B cell (primary cell): Measurements from ENCODE around the gene SFMBT1. TPM values are rescaled to one million over a fixed set of nuclear protein-coding genes. Genes with fewer than 3 reads are reported as not detected.

Experiments used
- ATAC-seq: fragments of 200-7000 bp; cut with Tn5 transposase; one replicate; pipeline ENCODE4 v1.10.0; 2021; ENCODE audit warnings: low read depth, mild to moderate bottlenecking, moderate number of reproducible peaks, moderate library complexity
- CTCF ChIA-PET: fragments of 350-600 bp; sonication (Branson Sonifier 250); formaldehyde crosslinking; loops from one replicate; lab custom pipeline; 2021; ENCODE audit warnings: antibody characterized with exemption, inconsistent platforms; lab: Charles Lee
- POLR2A ChIA-PET: fragments of 350-600 bp; sonication (Branson Sonifier 250); formaldehyde crosslinking; loops from one replicate; lab custom pipeline; 2021; ENCODE audit warnings: antibody characterized with exemption; lab: Charles Lee
- DNase-seq: peaks from one replicate; pipeline ENCODE4 v3.0.0; 2013
- H2AFZ ChIP-seq: 2 replicates; pipeline ENCODE4 v1.6.1; 2012; ENCODE audit warnings: mild to moderate bottlenecking, low read depth, low read length; ENCODE audit not compliant: insufficient read depth, poor library complexity, severe bottlenecking
- H3K27ac ChIP-seq, 2 donors: 1 replicate in 1 of 2; 2 replicates in 1 of 2; pipeline ENCODE4 v1.5.1; 2012 to 2013; ENCODE audit warnings: low read length in 2 of 2, mild to moderate bottlenecking in 2 of 2, moderate library complexity in 1 of 2
- H3K27me3 ChIP-seq, 4 experiments: fragments of 200-600 bp in 1 of 4; sonication (generic) in 1 of 4; replicated peaks in 1 of 4; 1 replicate in 2 of 4; 2 replicates in 2 of 4; pipeline versions ENCODE4 v1.6.1 to v1.7.0; 2013 to 2016; ENCODE audit warnings: low read length in 3 of 4, mild to moderate bottlenecking in 2 of 4, mixed read lengths in 1 of 4, moderate library complexity in 1 of 4; ENCODE audit not compliant: insufficient read depth in 4 of 4, control insufficient read depth in 3 of 4; ENCODE audit errors: control extremely low read depth in 1 of 4
- H3K36me3 ChIP-seq, 2 experiments: replicated peaks in 1 of 2; 1 replicate in 1 of 2; 2 replicates in 1 of 2; pipeline versions ENCODE4 v1.6.1 to v1.7.1; 2013; ENCODE audit warnings: low read length in 1 of 2; ENCODE audit not compliant: insufficient read depth in 2 of 2, control insufficient read depth in 1 of 2; ENCODE audit errors: control extremely low read depth in 1 of 2, extremely low read depth in 1 of 2
- H3K4me1 ChIP-seq, 2 donors: fragments of 200-600 bp in 1 of 2; sonication (generic) in 1 of 2; 1 replicate in 1 of 2; 2 replicates in 1 of 2; pipeline versions ENCODE4 v1.5.1 to v1.6.1; 2013 to 2017; ENCODE audit warnings: low read length in 2 of 2; ENCODE audit not compliant: control insufficient read depth in 2 of 2, insufficient read depth in 2 of 2
- H3K4me2 ChIP-seq: replicated peaks from 2 replicates; pipeline ENCODE3; 2012; ENCODE audit warnings: mild to moderate bottlenecking, low read depth, low read length; ENCODE audit not compliant: poor library complexity, severe bottlenecking
- H3K4me3 ChIP-seq, 5 experiments: fragments of 200-600 bp in 1 of 5; sonication (generic) in 1 of 5; 1 replicate in 3 of 5; 2 replicates in 2 of 5; pipeline versions ENCODE4 v1.5.1 to v1.7.0; 2011 to 2016; ENCODE audit warnings: low read length in 4 of 5, mild to moderate bottlenecking in 4 of 5, low read depth in 2 of 5, control low read depth in 1 of 5, moderate library complexity in 1 of 5; ENCODE audit not compliant: insufficient read depth in 1 of 5; ENCODE audit errors: control extremely low read depth in 1 of 5, extremely low read depth in 1 of 5
- H3K79me2 ChIP-seq: fragments of 200-600 bp; sonication (generic); one replicate; pipeline ENCODE4 v1.6.0; 2016; ENCODE audit warnings: low read length; ENCODE audit not compliant: control insufficient read depth, insufficient read depth
- H3K9ac ChIP-seq: fragments of 200-600 bp; sonication (generic); 2 replicates; pipeline ENCODE4 v1.6.1; 2017; ENCODE audit warnings: mild to moderate bottlenecking, low read length, moderate library complexity
- H3K9me3 ChIP-seq, 3 donors: one replicate each; pipeline versions ENCODE4 v1.6.1 to v1.7.1; 2013; ENCODE audit warnings: low read length in 2 of 3; ENCODE audit not compliant: control insufficient read depth in 2 of 3, insufficient read depth in 1 of 3; ENCODE audit errors: control extremely low read depth in 1 of 3
- H4K20me1 ChIP-seq: 2 replicates; pipeline ENCODE4 v1.6.0; 2012; ENCODE audit warnings: mild to moderate bottlenecking, low read length; ENCODE audit not compliant: insufficient read depth, control insufficient read depth, poor library complexity, severe bottlenecking
- H3K27ac Mint-ChIP-seq: one replicate; pipeline ENCODE4 v1.8.0; 2021; ENCODE audit warnings: mixed read lengths
- H3K27me3 Mint-ChIP-seq: one replicate; pipeline ENCODE4 v1.8.0; 2021; ENCODE audit warnings: mixed read lengths
- H3K4me1 Mint-ChIP-seq: one replicate; pipeline ENCODE4 v1.8.0; 2021; ENCODE audit warnings: mixed read lengths
- H3K4me3 Mint-ChIP-seq: one replicate; pipeline ENCODE4 v1.8.0; 2021; ENCODE audit warnings: mixed read lengths
- H3K9me3 Mint-ChIP-seq: one replicate; pipeline ENCODE4 v1.8.0; 2022; ENCODE audit warnings: mixed read lengths; ENCODE audit not compliant: insufficient read depth
- CTCF ChIP-seq: fragments of 200-600 bp; IDR thresholded peaks from one replicate; pipeline ENCODE4 v1.8.0; 2022; ENCODE audit warnings: antibody characterized with exemption, mild to moderate bottlenecking
- EZH2 ChIP-seq: IDR thresholded peaks from 2 replicates; pipeline ENCODE4 v1.6.1; 2012; ENCODE audit warnings: borderline replicate concordance, low read depth, mild to moderate bottlenecking, moderate library complexity, low read length; ENCODE audit not compliant: insufficient read depth, poor library complexity, severe bottlenecking
- WGBS: methylation state at CpG from one replicate; pipeline ENCODE4 v1.1.5; 2013; ENCODE audit warnings: missing lambda C conversion rate; ENCODE audit not compliant: insufficient coverage; 5-methylcytosine and 5-hydroxymethylcytosine counted together
- intact Hi-C: fragments of 100-400 bp; cut with micrococcal nuclease; formaldehyde crosslinking; loops from one replicate; pipeline ENCODE4 v1.10.0; 2022
- polyA plus RNA-seq: library from polyadenylated mRNA; depleted of rRNA; stranded (reverse); fragments of >200 nt; gene quantifications from 2 replicates; pipeline ENCODE4 v1.2.3, GENCODE V29; 2012
- total RNA-seq, 2 donors: library from RNA; stranded (reverse); fragments of 120-200 nt in 1 of 2; gene quantifications; 1 replicate in 1 of 2; 2 replicates in 1 of 2; pipeline versions ENCODE4 v1.2.3 to v1.2.4, GENCODE V29; 2013 to 2022

SFMBT1 gene
- total and polyA plus RNA-seq, 2 donors (not counting 1 experiment from before 2014, with no cell fraction given): 9.9 to 55.8 TPM

- H3K4me1 ChIP-seq: peaks cover 22 to 34% of the 10 kb centered on the region in 2 donors
- H3K36me3 ChIP-seq: no peaks in the 10 kb centered on the region
- no peak for TF ChIP-seq EZH2
- TF ChIP-seq CTCF: no peak
- POLR2A ChIA-PET: no interaction called here
- H2AFZ ChIP-seq: no peak overlapping the region
- no peaks in the 10 kb centered on the region for H3K27me3 ChIP-seq
- CTCF ChIA-PET: interaction anchor here (1.2 to 2.3 kb wide), 2 partner anchors 15 to 120 kb away, joined by 4 to 5 read pairs; no protein-coding TSS in a partner anchor
- peak overlapping the region; percentile 16 to 60 for H3K27ac ChIP-seq
- ATAC-seq (no peak), DNase-seq (no peak)
- peak overlapping the region; percentile 19 for H3K4me2 ChIP-seq
- intact Hi-C loops: loop anchor here (10.0 kb wide), 1 partner anchor 363 kb away; the partner anchor contains the start of gene TKT
- H3K27ac Mint-ChIP-seq: no peak overlapping the region
- H3K9me3 ChIP-seq: no peaks in the 10 kb centered on the region
- H3K4me3 ChIP-seq: no peak overlapping the region
- H3K79me2 ChIP-seq: peaks cover 84% of the 10 kb centered on the region
- no peaks in the 10 kb centered on the region for H3K9me3 Mint-ChIP-seq
- H3K4me3 Mint-ChIP-seq: peak overlapping the region; percentile 75
- peaks cover 15% of the 10 kb centered on the region for H4K20me1 ChIP-seq
- H3K9ac ChIP-seq: no peak overlapping the region
- WGBS: 100% methylated on average over 2 of the region's 5 CpGs
- H3K4me1 Mint-ChIP-seq: peaks cover 58% of the 10 kb centered on the region
- H3K27me3 Mint-ChIP-seq: no peaks in the 10 kb centered on the region
These were observed 153.6 kb downstream of the SFMBT1 start for GRCh38 chr3:52892290-52892624.

- CTCF ChIA-PET: no interaction called here
- Mint-ChIP-seq H3K4me3 (peak overlapping the region; percentile 27), H3K4me1 (peaks cover 54% of the 10 kb centered on the region), H3K27ac (peak overlapping the region; percentile 63), H3K9me3 (no peaks in the 10 kb centered on the region), H3K27me3 (no peaks in the 10 kb centered on the region)
- DNase-seq (peak; percentile 49), ATAC-seq (peak; percentile 67)
- H3K9ac ChIP-seq: no peak overlapping the region
- H3K4me1 ChIP-seq: peaks cover 20 to 31% of the 10 kb centered on the region in 2 donors
- H3K4me2 ChIP-seq: peak overlapping the region; percentile 19
- TF ChIP-seq CTCF: no peak
- no peak for TF ChIP-seq EZH2
- POLR2A ChIA-PET: no interaction called here
- no peak overlapping the region for H3K4me3 ChIP-seq
- intact Hi-C loops: loop anchor here (10.0 kb wide), 1 partner anchor 363 kb away; the partner anchor contains the start of gene TKT
- peaks cover 84% of the 10 kb centered on the region for H3K79me2 ChIP-seq
- H3K9me3 ChIP-seq: no peaks in the 10 kb centered on the region
- H2AFZ ChIP-seq: no peak overlapping the region
- peak overlapping the region; percentile 16 to 60 for H3K27ac ChIP-seq
- 42% methylated on average over 2 of the region's 2 CpGs for WGBS
- H3K36me3 ChIP-seq: no peaks in the 10 kb centered on the region
- H3K27me3 ChIP-seq: no peaks in the 10 kb centered on the region
- H4K20me1 ChIP-seq: peaks cover 15% of the 10 kb centered on the region
These were observed 154.2 kb downstream of the SFMBT1 start for GRCh38 chr3:52891615-52892081.
